Epithelial cell of proximal tubule (primary cell): ENCODE data around the gene CIBAR2. TPM values are rescaled to one million over a fixed set of nuclear protein-coding genes. Genes with fewer than 3 reads are reported as not detected.

ENCODE experiments used
- DNase-seq: peaks from one replicate; pipeline ENCODE4 v3.0.0-alpha.2; 2011; ENCODE audit warnings: low read depth
- H3K4me3 ChIP-seq: 2 replicates; pipeline ENCODE4 v1.5.1; 2011; ENCODE audit warnings: low read depth, mild to moderate bottlenecking, low read length
- CTCF ChIP-seq: conservative IDR thresholded peaks from 2 replicates; pipeline ENCODE4 v1.5.1; 2012; ENCODE audit warnings: low read depth, mild to moderate bottlenecking, low read length
- total RNA-seq: library from RNA; depleted of rRNA; stranded (reverse); fragments of >200 nt; gene quantifications from 2 replicates; pipeline ENCODE4 v1.2.3, GENCODE V29; 2015

CIBAR2 gene
- total RNA-seq, 1 donor from 2014 or later = not detected

- no peak overlapping the region for H3K4me3 ChIP-seq
- TF ChIP-seq CTCF = no peak
- DNase-seq = no peak
Observed at GRCh38 chr16:85049706-85050305, 62.5 kb downstream of the CIBAR2 start.

GRCh38 chr16:85048921-85049562 is 63.2 kb downstream of the CIBAR2 start:
- TF ChIP-seq CTCF = no peak
- H3K4me3 ChIP-seq = no peak overlapping the region
- DNase-seq = no peak

Other genes starting within 250 kb of the CIBAR2 start
- gene ZDHHC7, start 100.9 kb downstream of the CIBAR2 start, total RNA-seq = 61.4 and 74.1 TPM in 2 replicates
- gene KIAA0513, start 84.7 kb downstream of the CIBAR2 start, total RNA-seq = 6.8 and 12.5 TPM in 2 replicates